Measurements from ENCODE around the gene MCC.

MCC gene

DNA sequence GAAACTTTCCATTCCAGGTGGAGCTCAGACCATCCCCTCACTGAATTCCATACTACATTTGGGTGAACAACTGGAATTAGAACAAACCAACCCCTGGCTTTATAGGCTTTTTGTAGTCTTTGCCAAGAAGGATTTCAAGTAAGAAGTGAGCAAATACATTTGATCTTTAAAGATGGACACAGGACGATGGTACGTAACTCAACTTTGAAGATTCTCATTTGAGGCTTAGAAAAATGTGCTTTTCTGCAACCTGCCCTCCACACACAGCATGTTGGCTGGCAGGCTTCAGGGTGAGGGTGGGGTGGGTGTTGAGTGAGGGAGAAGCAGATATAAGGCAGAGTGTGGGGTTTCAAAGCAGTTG lies 335.9 kb downstream of the MCC start:
- TF ChIP-seq, protein P1, sequence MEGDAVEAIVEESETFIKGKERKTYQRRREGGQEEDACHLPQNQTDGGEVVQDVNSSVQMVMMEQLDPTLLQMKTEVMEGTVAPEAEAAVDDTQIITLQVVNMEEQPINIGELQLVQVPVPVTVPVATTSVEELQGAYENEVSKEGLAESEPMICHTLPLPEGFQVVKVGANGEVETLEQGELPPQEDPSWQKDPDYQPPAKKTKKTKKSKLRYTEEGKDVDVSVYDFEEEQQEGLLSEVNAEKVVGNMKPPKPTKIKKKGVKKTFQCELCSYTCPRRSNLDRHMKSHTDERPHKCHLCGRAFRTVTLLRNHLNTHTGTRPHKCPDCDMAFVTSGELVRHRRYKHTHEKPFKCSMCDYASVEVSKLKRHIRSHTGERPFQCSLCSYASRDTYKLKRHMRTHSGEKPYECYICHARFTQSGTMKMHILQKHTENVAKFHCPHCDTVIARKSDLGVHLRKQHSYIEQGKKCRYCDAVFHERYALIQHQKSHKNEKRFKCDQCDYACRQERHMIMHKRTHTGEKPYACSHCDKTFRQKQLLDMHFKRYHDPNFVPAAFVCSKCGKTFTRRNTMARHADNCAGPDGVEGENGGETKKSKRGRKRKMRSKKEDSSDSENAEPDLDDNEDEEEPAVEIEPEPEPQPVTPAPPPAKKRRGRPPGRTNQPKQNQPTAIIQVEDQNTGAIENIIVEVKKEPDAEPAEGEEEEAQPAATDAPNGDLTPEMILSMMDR (IDR thresholded peaks at IDR 0.05; ENCODE audit: unreplicated experiment in 3 of 3) = no peak
- Mint-ChIP-seq H3K27me3 (ENCODE audit: low read depth) (no peaks in the 10 kb centered on the region), H3K9me3 (no peaks in the 10 kb centered on the region), H3K27ac (no peak overlapping the region), H3K4me3 (no peak overlapping the region), H3K36me3 (ENCODE audit: low read depth) (peaks cover 3% of the 10 kb centered on the region), H3K4me1 (peaks cover 17% of the 10 kb centered on the region)

DNA sequence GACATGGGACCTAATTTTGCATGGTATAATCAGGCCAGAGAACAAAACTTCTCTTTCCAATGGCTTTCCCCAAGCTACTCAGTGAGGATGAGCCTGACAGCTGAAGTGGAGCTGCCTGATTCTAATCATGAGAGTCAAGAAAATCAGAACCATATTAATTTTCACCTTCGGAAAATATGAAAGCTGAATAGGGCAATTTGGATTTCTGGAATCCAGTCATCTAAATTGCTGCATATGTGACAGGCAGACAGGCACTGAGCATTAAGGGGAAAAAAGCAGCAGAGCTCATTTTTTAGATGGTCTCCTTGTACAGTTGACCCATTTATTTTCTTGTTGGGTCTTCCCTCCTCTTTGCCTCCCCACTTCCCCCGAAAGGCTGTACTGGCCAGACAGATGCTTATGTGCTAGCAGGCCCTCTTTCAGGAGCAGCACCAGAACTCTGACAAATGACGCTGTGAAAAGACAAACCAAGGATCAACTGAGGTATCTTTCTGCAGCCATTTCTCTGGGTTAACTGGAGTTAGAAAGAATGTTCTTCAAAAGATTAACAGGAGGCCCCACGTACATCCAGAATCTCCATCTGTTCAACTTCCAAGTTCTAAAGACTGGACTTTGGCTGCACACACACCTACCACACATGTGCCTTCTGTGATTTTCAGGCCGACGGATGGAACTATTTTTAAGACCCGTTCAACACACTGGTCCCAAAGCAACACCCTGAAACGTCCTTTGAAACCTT lies 336.4 kb downstream of the MCC start:
- Mint-ChIP-seq H3K27me3 (ENCODE audit: low read depth) (no peaks in the 10 kb centered on the region), H3K9me3 (no peaks in the 10 kb centered on the region), H3K4me1 (peaks cover 15% of the 10 kb centered on the region), H3K4me3 (no peak overlapping the region), H3K27ac (no peak overlapping the region), H3K36me3 (ENCODE audit: low read depth) (no peaks in the 10 kb centered on the region)
- TF ChIP-seq, protein P1 (IDR thresholded peaks at IDR 0.05; ENCODE audit: unreplicated experiment in 3 of 3) = no peak

DNA sequence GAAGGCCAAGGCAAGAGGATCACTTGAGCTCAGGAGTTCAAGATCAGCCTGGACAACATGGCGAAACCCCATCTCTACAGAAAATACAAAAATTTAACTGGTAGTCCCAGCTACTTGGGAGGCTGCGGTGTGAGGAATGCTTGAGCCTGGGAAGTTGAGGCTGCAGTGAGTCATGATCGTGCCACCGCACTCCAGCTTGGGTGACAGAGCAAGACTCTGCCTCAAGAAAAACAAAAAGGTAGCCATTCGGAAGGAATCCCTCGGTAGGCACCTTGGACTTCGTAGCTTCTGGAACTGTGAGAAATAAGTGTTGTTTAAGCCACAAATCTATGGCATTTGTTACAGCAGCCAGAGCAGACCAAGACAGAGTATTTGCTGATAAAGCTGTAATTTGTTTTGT lies 337.4 kb downstream of the MCC start:
- Mint-ChIP-seq H3K4me3 (no peak overlapping the region), H3K36me3 (ENCODE audit: low read depth) (peaks cover 4% of the 10 kb centered on the region), H3K4me1 (peaks cover 24% of the 10 kb centered on the region), H3K9me3 (no peaks in the 10 kb centered on the region), H3K27me3 (ENCODE audit: low read depth) (no peaks in the 10 kb centered on the region), H3K27ac (no peak overlapping the region)
- TF ChIP-seq, protein P1 (IDR thresholded peaks at IDR 0.05; ENCODE audit: unreplicated experiment in 3 of 3) = no peak

DNA sequence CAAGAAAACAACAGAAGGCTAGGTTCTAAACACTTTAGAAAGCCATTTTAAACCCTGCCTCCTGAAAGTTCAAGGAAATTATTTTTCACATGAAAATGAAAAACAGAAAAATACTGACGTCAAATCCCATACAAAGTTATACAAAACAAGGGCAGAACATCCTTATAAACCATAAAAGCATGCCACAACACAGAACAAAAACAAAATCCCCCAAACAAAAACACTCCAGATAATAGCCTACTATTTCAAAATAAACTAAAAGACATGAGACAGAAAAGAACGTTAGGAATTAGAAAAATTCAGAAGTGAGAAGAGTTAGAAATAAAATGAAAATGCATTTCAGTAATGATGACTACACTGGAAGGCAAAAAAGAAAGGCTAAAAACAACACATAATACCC lies 338.0 kb downstream of the MCC start:
- peaks cover 27% of the 10 kb centered on the region for H3K4me1 Mint-ChIP-seq
- no peaks in the 10 kb centered on the region for H3K27me3 Mint-ChIP-seq (ENCODE audit: low read depth)
- TF ChIP-seq, protein P1 (IDR thresholded peaks at IDR 0.05; ENCODE audit: unreplicated experiment in 3 of 3) = no peak
- peaks cover 10% of the 10 kb centered on the region for H3K36me3 Mint-ChIP-seq (ENCODE audit: low read depth)
- no peak overlapping the region for H3K4me3 Mint-ChIP-seq
- H3K9me3 Mint-ChIP-seq = no peaks in the 10 kb centered on the region
- no peak overlapping the region for H3K27ac Mint-ChIP-seq

DNA sequence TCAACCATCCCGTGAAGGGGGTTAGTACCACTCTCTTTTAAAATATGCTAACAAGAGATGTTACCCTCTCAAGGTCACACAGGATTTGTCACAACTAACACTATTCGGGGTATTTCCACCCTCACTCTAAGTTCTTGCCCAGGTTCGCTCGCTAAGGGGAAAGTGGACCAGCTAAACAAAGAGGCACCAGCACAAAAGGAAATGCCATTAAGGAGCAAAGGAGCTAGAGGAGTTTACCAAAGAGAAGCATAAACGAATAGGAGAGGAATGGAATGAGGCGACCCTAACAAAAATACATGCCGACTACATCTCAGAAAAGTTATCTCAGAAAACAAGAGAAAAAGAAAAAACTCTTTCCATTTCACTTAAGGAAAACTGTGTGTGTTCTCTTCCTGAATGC lies 340.7 kb downstream of the MCC start:
- Mint-ChIP-seq H3K36me3 (ENCODE audit: low read depth) (peaks cover 16% of the 10 kb centered on the region), H3K4me3 (no peak overlapping the region), H3K27me3 (ENCODE audit: low read depth) (no peaks in the 10 kb centered on the region), H3K4me1 (peaks cover 23% of the 10 kb centered on the region), H3K9me3 (no peaks in the 10 kb centered on the region), H3K27ac (peak overlapping the region in 2 of 3 experiments; percentile 12 to 30)
- TF ChIP-seq, protein P1 (IDR thresholded peaks at IDR 0.05; ENCODE audit: unreplicated experiment in 3 of 3) = no peak

DNA sequence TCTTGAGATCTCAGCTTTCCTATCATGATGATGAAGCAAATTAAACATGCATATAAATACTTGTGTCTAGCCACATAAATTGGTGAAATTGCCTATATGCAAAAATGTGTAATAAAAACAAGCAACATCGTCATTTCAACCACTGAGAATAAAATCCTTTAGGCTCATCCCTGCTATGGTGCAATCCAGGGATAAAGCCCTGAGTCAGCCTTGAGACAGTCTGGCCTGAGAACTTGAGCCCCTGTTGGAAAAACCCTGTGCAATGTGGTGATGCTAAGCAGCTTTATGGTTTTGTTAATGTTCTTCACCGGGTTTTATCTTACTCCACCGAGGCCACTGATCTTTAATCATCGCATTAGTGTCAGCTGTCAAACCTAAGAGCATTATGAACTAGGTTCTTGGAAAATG lies 341.1 kb downstream of the MCC start:
- Mint-ChIP-seq H3K27ac (peak overlapping the region in 1 of 3 experiments; percentile 30), H3K27me3 (ENCODE audit: low read depth) (no peaks in the 10 kb centered on the region), H3K9me3 (no peaks in the 10 kb centered on the region)

More for the DNA sequence above, 341.1 kb downstream of the MCC start:
- H3K36me3 Mint-ChIP-seq (ENCODE audit: low read depth) = peaks cover 20% of the 10 kb centered on the region
- no peak overlapping the region for H3K4me3 Mint-ChIP-seq
- TF ChIP-seq, protein P1 (IDR thresholded peaks at IDR 0.05; ENCODE audit: unreplicated experiment in 3 of 3) = no peak
- peaks cover 23% of the 10 kb centered on the region for H3K4me1 Mint-ChIP-seq

Measured in nephron (organoid).